Heart left ventricle (tissue), 16 donors: ENCODE measurements around the gene DNAJC7. TPM values are rescaled to one million over a fixed set of nuclear protein-coding genes. Genes with fewer than 3 reads are reported as not detected.

Experiments used
- ATAC-seq, 4 donors: fragments of 200-7000 bp; cut with Tn5 transposase; one replicate each; pipeline ENCODE4 v1.9.1; 2020 to 2022; ENCODE audit warnings: moderate library complexity in 4 of 4, mild to moderate bottlenecking in 3 of 4, moderate number of reproducible peaks in 1 of 4
- DNase-seq, 5 donors: peaks; one replicate each; pipeline ENCODE4 v3.0.0-alpha.2; 2020
- H3K27ac ChIP-seq, 12 donors: fragments of 200-600 bp; sonication (generic) in 4 of 12; one replicate each; pipeline versions ENCODE4 v1.5.0 to v1.8.0; 2016 to 2022; ENCODE audit warnings: mild to moderate bottlenecking in 2 of 12
- H3K27me3 ChIP-seq, 9 donors: fragments of 200-600 bp; sonication (generic) in 2 of 9; one replicate each; pipeline versions ENCODE4 v1.5.1 to v1.8.0; 2016 to 2022; ENCODE audit warnings: mild to moderate bottlenecking in 3 of 9
- H3K36me3 ChIP-seq, 9 donors: fragments of 200-600 bp; sonication (generic) in 2 of 9; one replicate each; pipeline versions ENCODE4 v1.5.0 to v1.8.0; 2018 to 2022; ENCODE audit warnings: mild to moderate bottlenecking in 2 of 9
- H3K4me1 ChIP-seq, 12 donors: fragments of 200-600 bp; sonication (generic) in 4 of 12; one replicate each; pipeline versions ENCODE4 v1.5.0 to v1.8.0; 2016 to 2022; ENCODE audit warnings: mild to moderate bottlenecking in 3 of 12
- H3K4me3 ChIP-seq, 12 donors: fragments of 200-600 bp; sonication (generic) in 4 of 12; one replicate each; pipeline versions ENCODE4 v1.5.0 to v1.8.0; 2017 to 2022; ENCODE audit warnings: mild to moderate bottlenecking in 9 of 12, moderate library complexity in 4 of 12
- H3K9me3 ChIP-seq, 12 donors: fragments of 200-600 bp; sonication (generic) in 4 of 12; one replicate each; pipeline versions ENCODE4 v1.5.0 to v1.8.0; 2016 to 2022; ENCODE audit warnings: mild to moderate bottlenecking in 1 of 12
- CTCF ChIP-seq, 12 donors: fragments of 200-600 bp; sonication (generic) in 4 of 12; IDR thresholded peaks; one replicate each; pipeline versions ENCODE4 v1.5.0 to v1.8.0; 2018 to 2022; ENCODE audit warnings: antibody characterized with exemption in 12 of 12, mild to moderate bottlenecking in 5 of 12
- POLR2A ChIP-seq, 2 donors: fragments of 450-650 bp; IDR thresholded peaks; one replicate each; pipeline ENCODE4 v1.6.1; 2017; ENCODE audit warnings: antibody characterized with exemption in 2 of 2, mild to moderate bottlenecking in 2 of 2, moderate library complexity in 2 of 2
- WGBS, 4 donors: extraction: QIAGEN DNeasy Blood & Tissue Kit in 2 of 4; methylation state at CpG; one replicate each; pipeline versions ENCODE4 v1.1.5 to v1.1.7; 2013 to 2018; 5-methylcytosine and 5-hydroxymethylcytosine counted together
- intact Hi-C, 10 donors: fragments of 100-400 bp; cut with DNase I; formaldehyde crosslinking; loops; one replicate each; pipeline versions ENCODE4 v1.11.1 to v1.14.2; 2022
- polyA plus RNA-seq, 2 donors: library from polyadenylated mRNA; stranded (reverse); fragments of 200-250 nt; gene quantifications; one replicate each; pipeline ENCODE4 v1.2.3, GENCODE V29; 2013
- total RNA-seq, 9 donors: library from RNA; depleted of rRNA in 2 of 9; stranded (reverse); fragments of >200 nt in 2 of 9; fragmentation: NEBNext Ultra II Directional in 3 of 9; extraction: Animal tissue kit (Norgen Biotek cat#: 25700) in 3 of 9; gene quantifications; one replicate each; pipeline versions ENCODE4 v1.1.0 to v1.2.4, GENCODE V29; 2016 to 2023
- donor health status: ischemic (EF 13 %, LVEDD 7.1; RV severe dilation, severe dysfunction).
- donor health status: healthy with polysubstance abuse.
- donor health status: DM: no; HTN: yes; CAD: no.
- donor health status: DM: no; HTN: no; CAD: no.
- donor health status: ischemic (EF 25% LVEDD 6.9; RV normal size, moderate dysfunction).
- donor health status: ischemic (EF 25% LVEDD 5.7; RV mildly dilated, moderate dysfunction).
- donor health status: healthy.
- donor health status: DM: yes; HTN: yes; CAD: no.
- donor health status: ischemic (EF 35%, LVEDD 5.7; RV mildly dilated, moderate dysfunction).
- donor health status: nonischemic (EF 11% LVEDD 7.7; RV severe dilation, severe dysfunction).
- donor health status: DM: yes; HTN: yes; CAD: no.
- donor health status: PGD.
- donor health status: ischemic (EF 29% LVEDD 5.4; RV normal size, mild dysfunction).
- donor health status: nonischemic (EF 23%, LVEDD 6.1; RV moderate dilation, normal function).

The DNAJC7 gene
- total and polyA plus RNA-seq, 11 donors: 42.5 to 103 (median 74.7) TPM

DNA sequence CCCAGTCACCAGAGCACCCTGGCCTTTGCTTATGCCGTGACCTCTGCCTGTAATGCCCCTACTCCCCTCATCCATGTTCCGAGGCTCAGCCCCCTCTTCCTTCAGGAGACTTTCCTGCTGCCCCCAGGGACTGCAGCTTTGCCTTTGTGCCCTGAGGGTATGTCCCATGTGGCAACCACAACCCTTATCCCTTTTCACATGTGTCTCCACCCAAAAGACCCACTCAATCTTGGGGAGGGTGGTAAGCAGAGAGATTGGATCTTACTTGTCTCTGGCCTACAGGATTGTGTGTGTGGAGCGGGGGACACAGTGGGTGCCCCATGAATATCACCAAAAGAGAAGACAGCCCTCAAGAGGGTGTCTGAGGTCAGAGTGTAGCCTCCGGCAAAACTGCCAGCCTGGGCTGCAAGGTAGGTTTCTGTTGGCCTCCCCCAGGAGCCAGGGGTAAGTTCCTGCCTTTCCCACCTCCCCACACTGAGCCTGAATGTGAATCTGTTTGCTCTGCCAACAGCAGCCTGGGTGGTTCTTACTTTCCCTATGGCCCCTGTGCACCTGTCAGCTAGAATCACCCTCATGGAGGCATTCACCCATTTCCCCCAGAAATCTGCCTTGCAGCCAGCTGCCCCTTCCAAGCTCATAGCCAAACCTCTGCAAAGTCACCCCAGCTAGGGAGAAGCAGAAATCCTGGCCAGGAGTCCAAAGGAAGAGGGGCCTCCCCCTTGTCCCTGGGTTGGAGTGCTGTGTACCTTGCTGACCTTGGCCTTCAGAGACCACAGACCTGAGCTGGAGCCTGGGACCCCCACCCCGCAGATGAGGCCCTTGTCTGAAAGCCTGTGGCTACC is 44.6 kb upstream of the DNAJC7 start:
- 68 to 81% (median 71%) methylated on average over 4 to 5 of the region's 5 CpGs for WGBS, 4 donors

GRCh38 chr17:42060231-42060630 is 43.0 kb upstream of the DNAJC7 start:
- TF ChIP-seq CTCF (IDR thresholded peaks at IDR 0.05): no peak
- TF ChIP-seq POLR2A (IDR thresholded peaks at IDR 0.05): no peak
- H3K9me3 ChIP-seq: no peaks in the 10 kb centered on the region
- no peak overlapping the region for H3K27ac ChIP-seq
- no peak overlapping the region for H3K4me3 ChIP-seq
- 85 to 89% (median 86%) methylated on average over 4 of the region's 4 CpGs for WGBS, 4 donors
- H3K4me1 ChIP-seq: peaks cover 0 to 9% (median 2%) of the 10 kb centered on the region in 12 donors
- ATAC-seq: no peak
- H3K36me3 ChIP-seq: no peaks in the 10 kb centered on the region
- DNase-seq: no peak
- peaks cover 0 to 13% (median 3%) of the 10 kb centered on the region in 9 donors for H3K27me3 ChIP-seq
- intact Hi-C loops: loop anchor here in 2 of 10 donors (10.0 kb wide), 3 partner anchors 55 to 125 kb away; partner anchors contain the start of genes CNP (in 1 of the 2), DHX58 (in 1 of the 2), HCRT (in 1 of the 2) and KCNH4 (in 1 of the 2)

More for the DNA sequence above, 44.6 kb upstream of the DNAJC7 start:
- no peaks in the 10 kb centered on the region for H3K9me3 ChIP-seq
- no peak overlapping the region for H3K4me3 ChIP-seq
- TF ChIP-seq CTCF (IDR thresholded peaks at IDR 0.05): no peak
- no peak for TF ChIP-seq POLR2A (IDR thresholded peaks at IDR 0.05)
- ATAC-seq (no peak), DNase-seq (no peak)
- no peak overlapping the region for H3K27ac ChIP-seq
- intact Hi-C loops: loop anchor here in 2 of 10 donors (10.0 kb wide), 3 partner anchors 53 to 123 kb away; partner anchors contain the start of genes CNP (in 1 of the 2), DHX58 (in 1 of the 2), HCRT (in 1 of the 2) and KCNH4 (in 1 of the 2)
- peaks cover 0 to 9% (median 2%) of the 10 kb centered on the region in 12 donors for H3K4me1 ChIP-seq
- H3K36me3 ChIP-seq: no peaks in the 10 kb centered on the region
- H3K27me3 ChIP-seq: peaks cover 0 to 4% (median 0%) of the 10 kb centered on the region in 9 donors

DNA sequence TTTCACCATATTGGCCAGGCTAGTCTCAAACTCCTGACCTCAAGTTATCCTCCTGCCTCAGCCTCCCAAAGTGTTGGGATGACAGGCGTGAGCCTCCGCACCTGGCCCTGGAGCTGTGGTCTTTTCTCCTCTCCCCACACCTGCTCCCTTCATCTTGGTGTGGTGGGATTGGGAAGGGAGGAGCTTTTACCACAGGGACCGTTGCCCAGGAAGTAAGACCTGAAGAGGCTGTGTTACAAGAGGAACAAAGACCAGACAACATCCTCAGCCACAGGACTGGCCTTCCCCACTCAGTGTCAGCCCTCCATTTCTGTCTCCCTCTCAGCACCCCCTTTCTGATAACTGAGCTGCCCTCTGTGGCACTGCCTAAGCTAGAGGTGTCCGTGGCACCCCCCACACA is 42.6 kb upstream of the DNAJC7 start:
- WGBS, 4 donors: 65 to 76% (median 70%) methylated on average over 4 of the region's 4 CpGs
- intact Hi-C loops: loop anchor here in 2 of 10 donors (10.0 kb wide), 3 partner anchors 55 to 125 kb away; partner anchors contain the start of genes CNP (in 1 of the 2), DHX58 (in 1 of the 2), HCRT (in 1 of the 2) and KCNH4 (in 1 of the 2)
- H3K27me3 ChIP-seq: peaks cover 0 to 16% (median 6%) of the 10 kb centered on the region in 9 donors
- H3K36me3 ChIP-seq: no peaks in the 10 kb centered on the region
- no peak overlapping the region for H3K27ac ChIP-seq
- H3K4me3 ChIP-seq: no peak overlapping the region
- peaks cover 0 to 9% (median 2%) of the 10 kb centered on the region in 12 donors for H3K4me1 ChIP-seq
- no peak for TF ChIP-seq CTCF (IDR thresholded peaks at IDR 0.05)
- no peak for TF ChIP-seq POLR2A (IDR thresholded peaks at IDR 0.05)
- ATAC-seq (no peak), DNase-seq (no peak)
- H3K9me3 ChIP-seq: no peaks in the 10 kb centered on the region

DNA sequence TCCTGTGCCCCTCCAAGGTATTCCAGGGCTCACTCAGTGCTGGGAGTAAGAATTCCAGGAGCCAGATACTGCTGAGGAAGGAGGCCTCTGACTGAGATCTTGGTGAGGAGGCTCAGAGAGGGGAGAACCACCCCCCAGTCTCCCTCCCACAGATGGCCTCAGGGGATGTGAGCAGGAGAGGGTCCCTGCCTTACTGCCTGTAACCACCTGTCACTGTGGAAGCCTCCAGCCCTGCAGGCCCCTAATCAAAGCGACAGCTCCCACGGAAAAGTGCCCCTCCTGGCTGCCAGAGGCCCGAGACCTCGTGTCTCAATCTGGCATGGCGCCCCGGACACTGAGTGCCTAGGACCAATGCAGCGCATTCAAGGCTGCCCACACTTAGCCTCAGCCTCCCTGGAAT is 40.8 kb upstream of the DNAJC7 start:
- H3K4me3 ChIP-seq: no peak overlapping the region
- no peak for TF ChIP-seq POLR2A (IDR thresholded peaks at IDR 0.05)
- no peak for TF ChIP-seq CTCF (IDR thresholded peaks at IDR 0.05)
- H3K27me3 ChIP-seq: peaks cover 0 to 34% (median 6%) of the 10 kb centered on the region in 9 donors
- WGBS, 4 donors: 44 to 59% (median 56%) methylated on average over 5 to 7 of the region's 7 CpGs
- ATAC-seq: no peak
- no peaks in the 10 kb centered on the region for H3K36me3 ChIP-seq
- no peaks in the 10 kb centered on the region for H3K9me3 ChIP-seq
- no peak for DNase-seq
- intact Hi-C loops: no loop called here
- H3K27ac ChIP-seq: no peak overlapping the region
- H3K4me1 ChIP-seq: peaks cover 0 to 2% (median 0%) of the 10 kb centered on the region in 12 donors
